ENCODE measurements around the gene APOL4. TPM values are rescaled to one million over a fixed set of nuclear protein-coding genes. Genes with fewer than 3 reads are reported as not detected.
"Not testable (repeated sequence)": the region's sequence is repeated elsewhere in the genome, so short reads cannot be mapped to it uniquely, and the experiment has no call there.

APOL4 gene
- total RNA-seq, 1 donor from 2014 or later = 0.82 TPM

DNA sequence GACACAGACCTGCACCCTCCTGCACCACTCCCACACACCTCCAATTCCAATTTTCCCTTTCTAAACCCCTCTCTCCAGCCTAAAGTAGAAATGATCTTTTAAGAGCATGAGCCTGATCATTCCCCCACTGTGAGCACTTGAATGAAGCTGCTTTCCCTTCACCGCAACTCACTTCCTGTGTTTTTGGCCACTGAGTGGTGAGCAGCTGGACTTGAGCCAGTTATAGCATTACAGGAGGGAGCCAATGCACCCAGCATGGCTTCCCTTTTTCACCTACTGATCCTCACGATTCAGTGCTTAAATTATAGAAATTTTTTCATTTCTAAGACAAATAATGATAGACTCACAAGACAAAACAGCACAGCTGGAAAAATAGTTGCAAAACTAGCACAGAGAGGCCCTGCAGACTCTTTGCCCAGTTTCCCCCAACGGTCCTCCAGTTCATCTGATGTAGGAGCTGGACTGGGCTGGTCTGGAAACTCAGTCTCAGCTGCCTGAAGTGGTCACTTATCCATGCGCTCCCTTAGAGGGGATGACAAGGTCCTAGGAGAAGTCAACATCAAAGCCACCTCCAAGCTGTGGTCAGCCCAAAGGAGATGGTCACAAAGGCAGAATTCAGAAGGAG lies 9.7 kb upstream of the APOL4 start:
- Histone ChIP-seq H3K9me3 (ENCODE audit: low read depth) (no peaks in the 10 kb centered on the region), H3K4me1 (no peaks in the 10 kb centered on the region), H3K4me3 (no peak overlapping the region), H3K27me3 (no peaks in the 10 kb centered on the region), H3K79me2 (ENCODE audit: low read depth) (no peaks in the 10 kb centered on the region), H3K9ac (no peak overlapping the region), H3K36me3 (no peaks in the 10 kb centered on the region), H3K27ac (no peak overlapping the region), H2AFZ (replicated peaks) (no peak overlapping the region), H4K20me1 (ENCODE audit: low read depth) (no peaks in the 10 kb centered on the region), H3K4me2 (no peak overlapping the region), H3F3A (ENCODE audit: low read depth) (no peaks in the 10 kb centered on the region)
- Mint-ChIP-seq H3K4me3 (peak overlapping the region; percentile 30), H3K27ac (no peak overlapping the region), H3K36me3 (peaks cover 1% of the 10 kb centered on the region), H3K9me3 (peaks cover 18% of the 10 kb centered on the region), H3K4me1 (peaks cover 19% of the 10 kb centered on the region), H3K27me3 (ENCODE audit: insufficient read depth, low read depth) (peaks cover 10% of the 10 kb centered on the region)
- no peak for TF ChIP-seq CTCF (IDR thresholded peaks at IDR 0.05)
- no peak for TF ChIP-seq EZH2 (IDR thresholded peaks at IDR 0.05)
- TF ChIP-seq EZH2phosphoT487 (IDR thresholded peaks at IDR 0.05) = no peak
- DNase-seq (ENCODE audit: low spot score) = no peak

DNA sequence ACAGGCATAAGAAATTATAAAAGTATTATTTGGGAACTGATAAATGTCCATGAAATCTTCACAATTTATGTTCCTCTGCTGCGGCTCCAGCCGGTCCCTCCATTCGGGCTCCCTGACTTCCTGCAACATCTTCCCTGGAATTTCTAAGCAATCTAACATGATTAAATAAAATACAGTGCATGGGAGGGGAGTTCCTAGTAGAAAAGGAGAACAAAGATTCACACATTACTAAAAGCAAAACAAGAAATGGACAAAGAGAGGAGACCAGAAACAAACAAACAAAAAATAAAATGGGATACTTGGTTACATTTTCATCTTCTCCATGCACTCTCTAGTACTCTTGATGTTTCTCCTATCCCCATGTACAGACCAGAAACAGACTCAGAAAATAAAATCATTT lies 8.6 kb upstream of the APOL4 start:
- no peaks in the 10 kb centered on the region for H3K9me3 ChIP-seq (ENCODE audit: low read depth)
- H3K27me3 ChIP-seq = no peaks in the 10 kb centered on the region
- no peaks in the 10 kb centered on the region for H3K36me3 ChIP-seq
- no peak overlapping the region for H3K4me2 ChIP-seq
- no peaks in the 10 kb centered on the region for H3K4me1 ChIP-seq
- Mint-ChIP-seq H3K4me1 (peaks cover 19% of the 10 kb centered on the region), H3K27me3 (ENCODE audit: insufficient read depth, low read depth) (peaks cover 10% of the 10 kb centered on the region), H3K27ac (no peak overlapping the region), H3K36me3 (peaks cover 1% of the 10 kb centered on the region), H3K9me3 (peaks cover 18% of the 10 kb centered on the region), H3K4me3 (no peak overlapping the region)
- H3K79me2 ChIP-seq (ENCODE audit: low read depth) = no peaks in the 10 kb centered on the region
- no peaks in the 10 kb centered on the region for H3F3A ChIP-seq (ENCODE audit: low read depth)
- DNase-seq (ENCODE audit: low spot score) = no peak
- no peak overlapping the region for H3K9ac ChIP-seq
- no peak overlapping the region for H3K4me3 ChIP-seq
- TF ChIP-seq CTCF (IDR thresholded peaks at IDR 0.05) (no peak), EZH2 (IDR thresholded peaks at IDR 0.05) (no peak), EZH2phosphoT487 (IDR thresholded peaks at IDR 0.05) (no peak)
- H4K20me1 ChIP-seq (ENCODE audit: low read depth) = no peaks in the 10 kb centered on the region
- H3K27ac ChIP-seq = no peak overlapping the region
- no peak overlapping the region for H2AFZ ChIP-seq (replicated peaks)

- not testable (repeated sequence) for H3K27ac Mint-ChIP-seq, H3K36me3 Mint-ChIP-seq
- peaks cover 10% of the 10 kb centered on the region for H3K27me3 Mint-ChIP-seq (ENCODE audit: insufficient read depth, low read depth)
Measured at GRCh38 chr22:36209488-36209908, 7.9 kb upstream of the APOL4 start.

DNA sequence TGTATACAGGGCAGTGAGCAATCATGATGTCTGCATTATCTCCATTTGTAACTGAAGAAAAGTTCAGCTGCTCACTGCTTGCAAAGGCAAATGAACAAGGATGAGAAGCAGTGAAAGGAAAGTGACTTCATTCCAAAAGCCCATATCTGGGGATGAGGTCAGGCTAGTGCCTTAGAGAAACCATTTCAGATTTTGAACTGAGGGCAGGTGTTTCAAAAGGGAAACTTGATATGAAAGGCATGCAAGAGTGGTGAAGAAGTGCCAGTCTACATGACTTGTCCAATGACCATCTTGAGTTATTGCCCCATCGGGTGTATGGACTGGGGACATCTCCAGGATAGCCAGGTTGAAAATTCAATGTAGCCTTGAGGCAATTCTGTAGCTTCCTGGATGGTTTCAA lies 7.3 kb upstream of the APOL4 start:
- Histone ChIP-seq H3K27ac (no peak overlapping the region), H3K9me3 (ENCODE audit: low read depth) (no peaks in the 10 kb centered on the region), H2AFZ (replicated peaks) (no peak overlapping the region), H4K20me1 (ENCODE audit: low read depth) (no peaks in the 10 kb centered on the region), H3K9ac (no peak overlapping the region), H3K36me3 (no peaks in the 10 kb centered on the region), H3K4me2 (no peak overlapping the region), H3K4me1 (no peaks in the 10 kb centered on the region), H3K4me3 (no peak overlapping the region), H3K79me2 (ENCODE audit: low read depth) (no peaks in the 10 kb centered on the region), H3F3A (ENCODE audit: low read depth) (no peaks in the 10 kb centered on the region), H3K27me3 (no peaks in the 10 kb centered on the region)
- peaks cover 1% of the 10 kb centered on the region for H3K36me3 Mint-ChIP-seq
- no peak for DNase-seq (ENCODE audit: low spot score)
- H3K27me3 Mint-ChIP-seq (ENCODE audit: insufficient read depth, low read depth) = peaks cover 10% of the 10 kb centered on the region
- H3K27ac Mint-ChIP-seq = no peak overlapping the region
- TF ChIP-seq CTCF (IDR thresholded peaks at IDR 0.05) (no peak), EZH2phosphoT487 (IDR thresholded peaks at IDR 0.05) (no peak), EZH2 (IDR thresholded peaks at IDR 0.05) (no peak)
- H3K4me3 Mint-ChIP-seq = no peak overlapping the region
- H3K4me1 Mint-ChIP-seq = peaks cover 27% of the 10 kb centered on the region
- H3K9me3 Mint-ChIP-seq = peaks cover 18% of the 10 kb centered on the region

More at GRCh38 chr22:36209488-36209908, 7.9 kb upstream of the APOL4 start:
- not testable (repeated sequence) for H4K20me1 ChIP-seq (ENCODE audit: low read depth); H3K36me3 ChIP-seq; H3F3A ChIP-seq (ENCODE audit: low read depth); H3K4me3 Mint-ChIP-seq; H3K4me1 ChIP-seq; H3K27me3 ChIP-seq; H3K4me3 ChIP-seq; H3K79me2 ChIP-seq (ENCODE audit: low read depth); H2AFZ ChIP-seq (replicated peaks); H3K9ac ChIP-seq; DNase-seq (ENCODE audit: low spot score); H3K4me2 ChIP-seq; H3K27ac ChIP-seq; H3K9me3 ChIP-seq (ENCODE audit: low read depth)
- H3K9me3 Mint-ChIP-seq = peaks cover 18% of the 10 kb centered on the region
- peaks cover 24% of the 10 kb centered on the region for H3K4me1 Mint-ChIP-seq

All from neural progenitor cell (in vitro differentiated cells).